ENCODE data around the gene SMG5. TPM values are rescaled to one million over a fixed set of nuclear protein-coding genes. Genes with fewer than 3 reads are reported as not detected.

Gene SMG5
- polyA plus RNA-seq, 1 experiment, result 20.8 TPM

DNA sequence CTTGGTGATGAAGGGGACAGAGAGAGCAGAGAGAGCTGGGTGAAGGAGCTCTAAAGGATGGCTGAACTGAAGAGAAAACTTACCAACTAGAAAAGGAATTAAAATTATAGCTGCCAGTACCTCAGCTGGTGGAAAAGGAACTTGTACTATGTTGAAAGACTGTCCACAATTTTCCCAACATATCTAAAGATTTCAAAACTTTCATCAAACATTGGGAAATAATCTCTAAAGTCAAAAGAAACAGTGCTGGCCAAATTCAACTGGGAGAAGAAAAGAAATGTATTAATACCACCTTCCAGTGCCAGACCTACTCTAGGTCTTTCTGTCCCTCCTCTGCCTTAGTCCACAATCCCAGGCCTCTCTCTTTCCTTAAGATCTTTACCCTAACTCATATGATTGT lies 6.1 kb downstream of the SMG5 start:
- H3K4me3 ChIP-seq (ENCODE audit: low read depth, low read length), result no peak overlapping the region
- TF ChIP-seq CTCF (IDR thresholded peaks at IDR 0.05; ENCODE audit: low read depth, low read length), result no peak
- no peak for DNase-seq (ENCODE audit: low read depth, low spot score)
- ChIA-PET POLR2A (interaction anchor here (0.7 kb wide), 1 partner anchor 225 kb away, joined by 5 read pairs; no protein-coding TSS in a partner anchor), CTCF (interaction anchor here (1.0 to 1.6 kb wide), 2 partner anchors 42 to 43 kb away, joined by 4 to 5 read pairs; no protein-coding TSS in a partner anchor)
- H3K9me3 ChIP-seq (ENCODE audit: control insufficient read depth, insufficient read depth, low read length), result no peaks in the 10 kb centered on the region
- H3K27ac ChIP-seq (ENCODE audit: low read depth, low read length), result no peak overlapping the region
- no peaks in the 10 kb centered on the region for H3K27me3 ChIP-seq (ENCODE audit: control insufficient read depth, insufficient read depth, low read length)

- Histone ChIP-seq H3K4me3 (ENCODE audit: low read depth, low read length) (no peak overlapping the region), H3K9me3 (ENCODE audit: control insufficient read depth, insufficient read depth, low read length) (no peaks in the 10 kb centered on the region), H3K27ac (ENCODE audit: low read depth, low read length) (no peak overlapping the region), H3K27me3 (ENCODE audit: control insufficient read depth, insufficient read depth, low read length) (no peaks in the 10 kb centered on the region)
- DNase-seq (ENCODE audit: low read depth, low spot score), result no peak
- ChIA-PET CTCF (interaction anchor here (1.0 kb wide), 1 partner anchor 174 kb away, joined by 4 read pairs; no protein-coding TSS in a partner anchor), POLR2A (no interaction called here)
- no peak for TF ChIP-seq CTCF (IDR thresholded peaks at IDR 0.05; ENCODE audit: low read depth, low read length)
These were observed 12.3 kb downstream of the SMG5 start for GRCh38 chr1:156270314-156270713.

- no peak overlapping the region for H3K4me3 ChIP-seq (ENCODE audit: low read depth, low read length)
- DNase-seq (ENCODE audit: low read depth, low spot score), result no peak
- H3K9me3 ChIP-seq (ENCODE audit: control insufficient read depth, insufficient read depth, low read length), result no peaks in the 10 kb centered on the region
- H3K27me3 ChIP-seq (ENCODE audit: control insufficient read depth, insufficient read depth, low read length), result no peaks in the 10 kb centered on the region
- ChIA-PET CTCF (interaction anchor here (0.9 kb wide), 1 partner anchor 8 kb away, joined by 5 read pairs; no protein-coding TSS in a partner anchor), POLR2A (interaction anchor here (1.0 kb wide), 1 partner anchor 14 kb away, joined by 5 read pairs; the partner anchor contains the start of gene SMG5)
- no peak for TF ChIP-seq CTCF (IDR thresholded peaks at IDR 0.05; ENCODE audit: low read depth, low read length)
- no peak overlapping the region for H3K27ac ChIP-seq (ENCODE audit: low read depth, low read length)
These were observed 14.3 kb downstream of the SMG5 start for GRCh38 chr1:156268336-156268735.

DNA sequence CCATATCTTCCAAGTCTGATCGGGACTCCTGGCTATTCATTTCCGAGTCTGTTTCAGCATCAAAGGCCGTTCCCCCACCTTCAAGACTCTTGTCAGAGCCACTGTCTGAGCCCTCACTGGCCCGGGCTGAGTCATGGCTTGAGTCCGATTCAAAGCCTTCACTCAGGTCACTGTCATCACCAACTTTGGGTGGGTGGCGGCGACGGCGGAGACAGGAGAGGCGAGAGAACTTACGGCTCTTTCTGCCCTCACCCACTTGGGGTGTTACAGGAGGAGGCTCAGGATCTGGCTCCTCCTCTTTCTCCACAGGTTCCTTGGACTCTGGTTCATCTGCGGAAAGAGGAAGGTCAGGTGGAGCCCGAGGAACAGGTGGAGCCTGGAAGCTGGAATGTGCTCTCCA lies 16.6 kb downstream of the SMG5 start:
- ChIA-PET POLR2A (no interaction called here), CTCF (no interaction called here)
- Histone ChIP-seq H3K27me3 (ENCODE audit: control insufficient read depth, insufficient read depth, low read length) (no peaks in the 10 kb centered on the region), H3K4me3 (ENCODE audit: low read depth, low read length) (no peak overlapping the region), H3K27ac (ENCODE audit: low read depth, low read length) (no peak overlapping the region), H3K9me3 (ENCODE audit: control insufficient read depth, insufficient read depth, low read length) (no peaks in the 10 kb centered on the region)
- no peak for DNase-seq (ENCODE audit: low read depth, low spot score)
- no peak for TF ChIP-seq CTCF (IDR thresholded peaks at IDR 0.05; ENCODE audit: low read depth, low read length)

DNA sequence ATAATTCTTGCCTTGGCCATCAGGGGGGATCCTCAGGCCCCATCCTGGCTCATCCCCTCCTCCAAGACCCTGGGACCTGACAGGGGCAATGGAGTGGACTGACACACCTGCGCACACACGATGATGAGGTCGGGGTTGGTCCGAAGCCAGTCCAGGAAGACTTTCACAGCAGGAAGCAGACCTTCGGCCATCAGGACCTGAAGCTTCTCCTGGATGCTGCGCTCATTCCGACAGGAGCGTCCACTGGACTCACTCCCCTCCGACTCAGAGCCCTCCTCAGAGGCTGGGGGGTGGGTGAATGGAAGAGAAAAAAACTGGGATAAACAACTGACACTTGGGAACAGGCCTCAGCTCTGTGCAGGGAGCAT lies 19.4 kb downstream of the SMG5 start:
- ChIA-PET CTCF (interaction anchor here (0.5 to 1.2 kb wide), 3 partner anchors 37 to 183 kb away, joined by 3 to 5 read pairs (median 4); no protein-coding TSS in a partner anchor), POLR2A (interaction anchor here (0.6 to 1.4 kb wide), 4 partner anchors 19 to 443 kb away, joined by 3 to 6 read pairs (median 6); partner anchors contain the start of gene SMG5)
- Histone ChIP-seq H3K4me3 (ENCODE audit: low read depth, low read length) (no peak overlapping the region), H3K27ac (ENCODE audit: low read depth, low read length) (no peak overlapping the region), H3K27me3 (ENCODE audit: control insufficient read depth, insufficient read depth, low read length) (no peaks in the 10 kb centered on the region), H3K9me3 (ENCODE audit: control insufficient read depth, insufficient read depth, low read length) (no peaks in the 10 kb centered on the region)
- no peak for DNase-seq (ENCODE audit: low read depth, low spot score)
- TF ChIP-seq CTCF (IDR thresholded peaks at IDR 0.05; ENCODE audit: low read depth, low read length), result no peak

Measured in AG04450 (cell line).